ENCODE data around the gene SUN1.

The SUN1 gene

DNA sequence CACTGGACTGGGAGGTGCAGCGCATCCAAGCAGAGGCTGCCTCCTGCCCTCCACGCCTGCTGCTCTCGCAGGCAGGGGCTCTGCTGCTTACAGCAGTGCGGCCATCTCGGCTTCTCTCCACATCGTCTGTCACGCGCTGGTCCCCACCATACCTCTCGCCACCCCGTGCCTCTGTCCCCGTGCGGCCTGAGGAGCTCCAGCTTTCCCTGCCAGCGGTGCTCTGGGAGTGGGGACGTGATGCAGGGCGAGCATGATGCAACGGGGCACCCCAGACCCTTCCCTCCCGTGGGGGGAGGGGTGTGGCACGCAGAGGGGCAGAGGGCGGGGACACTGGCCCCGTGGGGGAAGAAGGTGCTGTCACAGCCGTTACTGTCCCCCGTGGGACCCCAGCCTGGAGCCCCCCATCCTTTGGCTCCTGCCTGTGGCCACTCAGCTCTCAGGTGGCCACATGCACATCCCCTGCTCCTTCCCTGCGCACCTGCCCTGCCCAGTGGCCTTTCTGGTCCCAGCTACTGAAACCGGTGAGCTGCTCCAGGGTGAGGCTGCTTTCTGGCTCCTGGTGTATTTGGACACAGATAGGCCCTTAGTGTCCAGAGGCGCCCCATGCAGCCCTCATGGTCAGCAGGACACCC is 53.1 kb downstream of the SUN1 start:
- in situ Hi-C loops (cut with HindIII; ENCODE audit: low sequenced_read_pairs) = no loop called here
- DNase-seq (ENCODE audit: low read depth) = no peak
- H3K4me3 ChIP-seq (ENCODE audit: low read depth, low read length) = no peak overlapping the region
- TF ChIP-seq, protein P1, sequence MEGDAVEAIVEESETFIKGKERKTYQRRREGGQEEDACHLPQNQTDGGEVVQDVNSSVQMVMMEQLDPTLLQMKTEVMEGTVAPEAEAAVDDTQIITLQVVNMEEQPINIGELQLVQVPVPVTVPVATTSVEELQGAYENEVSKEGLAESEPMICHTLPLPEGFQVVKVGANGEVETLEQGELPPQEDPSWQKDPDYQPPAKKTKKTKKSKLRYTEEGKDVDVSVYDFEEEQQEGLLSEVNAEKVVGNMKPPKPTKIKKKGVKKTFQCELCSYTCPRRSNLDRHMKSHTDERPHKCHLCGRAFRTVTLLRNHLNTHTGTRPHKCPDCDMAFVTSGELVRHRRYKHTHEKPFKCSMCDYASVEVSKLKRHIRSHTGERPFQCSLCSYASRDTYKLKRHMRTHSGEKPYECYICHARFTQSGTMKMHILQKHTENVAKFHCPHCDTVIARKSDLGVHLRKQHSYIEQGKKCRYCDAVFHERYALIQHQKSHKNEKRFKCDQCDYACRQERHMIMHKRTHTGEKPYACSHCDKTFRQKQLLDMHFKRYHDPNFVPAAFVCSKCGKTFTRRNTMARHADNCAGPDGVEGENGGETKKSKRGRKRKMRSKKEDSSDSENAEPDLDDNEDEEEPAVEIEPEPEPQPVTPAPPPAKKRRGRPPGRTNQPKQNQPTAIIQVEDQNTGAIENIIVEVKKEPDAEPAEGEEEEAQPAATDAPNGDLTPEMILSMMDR (IDR thresholded peaks at IDR 0.05; ENCODE audit: low read depth, low read length, missing control alignments) = no peak

DNA sequence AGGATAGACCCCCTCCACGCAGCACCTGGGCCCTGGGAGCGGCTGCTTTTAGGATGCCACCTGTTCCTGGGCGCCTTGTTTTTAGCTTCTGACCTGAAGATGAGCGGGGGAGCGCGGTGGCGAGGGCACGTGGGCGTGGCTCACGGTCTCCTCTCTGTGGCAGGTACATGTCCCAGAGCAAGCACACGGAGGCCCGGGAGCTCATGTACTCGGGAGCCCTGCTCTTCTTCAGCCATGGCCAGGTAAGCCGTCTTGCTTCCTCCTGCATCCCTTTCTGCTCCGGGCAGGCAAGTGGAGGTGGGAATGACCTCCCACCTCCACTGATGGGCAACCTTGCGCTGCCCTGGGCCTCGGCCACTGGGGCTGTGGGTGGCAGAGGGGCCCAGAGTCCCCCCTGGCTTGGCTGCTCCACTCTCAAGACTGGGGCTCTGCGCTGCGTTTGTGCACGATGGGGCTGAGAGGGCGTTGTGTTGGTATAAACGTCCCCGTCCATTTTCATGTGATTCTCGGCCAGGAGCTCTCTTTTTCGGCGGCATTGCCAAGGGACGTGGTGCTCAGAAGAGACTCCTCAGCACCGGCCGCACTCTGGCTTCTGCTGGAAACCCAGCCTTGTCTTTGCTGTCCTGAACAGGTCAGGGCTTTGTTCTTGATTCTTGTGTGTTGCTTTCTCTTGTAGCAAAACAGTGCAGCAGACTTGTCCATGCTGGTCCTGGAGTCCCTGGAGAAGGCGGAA is 53.8 kb downstream of the SUN1 start:
- in situ Hi-C loops (cut with HindIII; ENCODE audit: low sequenced_read_pairs) = no loop called here

DNA sequence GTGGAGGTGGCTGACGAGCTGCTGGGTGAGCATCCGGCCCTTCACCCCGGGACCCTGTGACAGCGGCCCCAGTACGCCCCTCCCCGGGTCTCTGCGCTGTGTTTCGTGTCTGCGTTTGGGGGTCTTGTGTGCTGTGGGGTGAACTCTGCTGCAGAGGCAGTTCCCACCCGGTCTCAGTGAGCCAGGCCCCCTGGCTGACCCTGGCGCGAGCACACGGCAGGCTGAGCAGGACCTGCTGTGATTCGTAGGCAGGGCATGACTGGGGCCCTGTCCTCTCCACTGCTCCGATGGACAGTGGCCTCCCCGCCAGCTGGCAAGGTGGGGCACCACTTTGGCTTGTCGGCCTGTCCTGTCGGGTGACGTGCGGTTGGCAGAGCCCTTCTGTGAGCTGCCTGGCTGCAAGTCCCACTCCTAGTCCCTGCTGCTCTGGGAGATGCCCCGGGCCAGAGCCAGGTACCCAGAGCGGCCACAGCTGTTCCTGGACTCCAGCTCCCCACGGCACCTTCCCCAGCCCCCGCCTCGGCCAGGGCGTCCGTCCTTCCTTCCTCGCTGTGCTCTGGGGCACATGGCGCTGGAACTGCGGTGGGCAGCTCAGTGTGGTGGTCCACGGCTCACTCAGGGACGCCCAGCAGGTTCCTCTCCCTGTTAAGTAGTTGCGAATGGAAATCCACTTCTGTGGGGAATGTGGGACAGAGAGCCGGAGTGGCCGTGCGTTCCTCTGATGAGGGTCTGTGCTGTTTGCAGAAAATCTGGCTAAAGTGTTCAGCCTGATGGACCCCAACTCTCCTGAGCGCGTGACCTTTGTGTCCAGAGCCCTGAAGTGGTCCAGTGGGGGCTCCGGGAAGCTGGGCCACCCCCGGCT is 54.6 kb downstream of the SUN1 start:
- no peak overlapping the region for H3K4me3 ChIP-seq (ENCODE audit: low read depth, low read length)
- DNase-seq (ENCODE audit: low read depth) = no peak
- TF ChIP-seq, protein P1 (IDR thresholded peaks at IDR 0.05; ENCODE audit: low read depth, low read length, missing control alignments) = no peak
- in situ Hi-C loops (cut with HindIII; ENCODE audit: low sequenced_read_pairs) = no loop called here

More for the DNA sequence above, 53.8 kb downstream of the SUN1 start:
- TF ChIP-seq, protein P1 (IDR thresholded peaks at IDR 0.05; ENCODE audit: low read depth, low read length, missing control alignments) = no peak
- H3K4me3 ChIP-seq (ENCODE audit: low read depth, low read length) = no peak overlapping the region
- DNase-seq (ENCODE audit: low read depth) = no peak

DNA sequence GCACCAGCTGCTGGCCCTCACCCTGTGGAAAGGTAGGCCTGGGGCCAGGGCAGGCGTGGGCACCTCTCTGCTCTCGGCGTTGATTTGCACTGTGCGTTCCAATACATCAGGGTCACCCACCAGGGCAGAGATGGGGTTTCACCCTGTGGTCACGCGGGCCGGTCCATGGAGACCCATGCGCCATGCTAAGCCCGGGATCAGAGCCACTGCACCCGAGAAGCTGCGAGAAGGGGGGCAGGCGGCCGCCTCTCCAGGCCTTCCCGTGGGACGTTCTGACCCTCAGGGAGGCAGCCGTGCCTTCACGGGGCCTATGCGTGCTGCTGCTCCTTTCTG is 55.2 kb downstream of the SUN1 start:
- TF ChIP-seq, protein P1 (IDR thresholded peaks at IDR 0.05; ENCODE audit: low read depth, low read length, missing control alignments) = no peak
- no peak overlapping the region for H3K4me3 ChIP-seq (ENCODE audit: low read depth, low read length)
- in situ Hi-C loops (cut with HindIII; ENCODE audit: low sequenced_read_pairs) = no loop called here
- no peak for DNase-seq (ENCODE audit: low read depth)

DNA sequence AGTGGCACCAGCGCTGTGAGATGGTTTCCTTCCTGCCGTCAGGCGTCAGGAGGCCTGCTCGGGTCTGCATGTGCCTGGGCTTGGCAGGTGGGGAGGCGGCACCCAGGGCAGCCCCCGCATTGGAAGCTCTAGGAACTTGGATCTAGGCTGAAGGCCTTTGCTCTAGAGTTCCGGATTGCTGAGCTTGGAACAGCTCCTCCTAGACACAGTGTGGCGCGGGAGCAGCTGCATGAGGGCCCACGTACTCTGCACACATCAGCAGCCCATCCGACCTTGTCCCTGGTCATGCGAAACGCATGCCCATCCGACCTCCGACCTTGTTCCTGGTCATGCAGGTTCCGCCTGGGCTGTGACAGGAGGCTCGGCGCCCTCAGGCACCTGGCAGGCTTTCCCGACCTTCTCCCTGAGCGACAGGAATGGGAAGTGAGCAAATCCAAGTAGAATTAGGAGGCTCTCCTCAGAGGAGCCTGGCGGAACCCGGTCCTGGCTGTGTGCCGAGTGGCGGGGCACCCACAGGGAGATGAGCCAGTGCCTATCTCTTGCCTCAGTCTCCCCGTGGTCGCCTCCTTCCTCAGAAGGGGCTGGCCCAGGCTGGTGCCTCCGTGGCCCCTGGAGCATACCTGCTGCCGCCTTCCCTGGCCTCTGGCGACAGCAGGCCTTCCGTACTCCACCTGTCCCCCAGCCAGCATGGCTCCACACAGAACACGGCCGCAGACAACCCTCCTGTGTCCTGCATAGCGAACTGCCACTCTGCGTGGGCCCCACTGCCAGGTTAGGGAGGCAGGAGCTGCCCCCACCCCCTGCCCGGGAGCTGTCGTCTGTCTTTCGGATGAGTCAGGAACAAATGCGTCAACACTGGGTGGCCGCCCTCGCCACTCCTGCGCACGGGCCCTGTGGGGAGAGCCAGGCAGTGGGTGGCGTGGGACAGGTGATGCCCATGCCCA is 56.1 kb downstream of the SUN1 start:
- no peak for DNase-seq (ENCODE audit: low read depth)
- in situ Hi-C loops (cut with HindIII; ENCODE audit: low sequenced_read_pairs) = no loop called here
- no peak overlapping the region for H3K4me3 ChIP-seq (ENCODE audit: low read depth, low read length)

More for the DNA sequence above, 56.1 kb downstream of the SUN1 start:
- TF ChIP-seq, protein P1 (IDR thresholded peaks at IDR 0.05; ENCODE audit: low read depth, low read length, missing control alignments) = no peak

All from astrocyte of the cerebellum (primary cell).